WTC11 (cell line): Measurements from ENCODE around the gene EGFR. TPM values are rescaled to one million over a fixed set of nuclear protein-coding genes. Genes with fewer than 3 reads are reported as not detected.

Experiments
- ATAC-seq: fragments of 200-7000 bp; cut with Tn5 transposase; 2 replicates; pipeline ENCODE4 v1.10.0; 2021; ENCODE audit warnings: mild to moderate bottlenecking, moderate library complexity
- CTCF ChIA-PET: fragments of 300-600 bp; sonication (Branson Sonifier 250); formaldehyde crosslinking; loops from one replicate; lab custom pipeline; 2021; ENCODE audit warnings: antibody characterized with exemption; lab: Charles Lee
- POLR2A ChIA-PET: fragments of 350-600 bp; sonication (Branson Sonifier 250); formaldehyde crosslinking; loops from one replicate; lab custom pipeline; 2021; ENCODE audit warnings: antibody characterized with exemption; lab: Charles Lee
- DNase-seq: peaks from one replicate; pipeline ENCODE4 v3.0.0; 2021; ENCODE audit warnings: low spot score
- H3K27ac Mint-ChIP-seq: 2 replicates; pipeline ENCODE4 v1.8.0; 2021; ENCODE audit warnings: mixed read lengths
- H3K27me3 Mint-ChIP-seq: 2 replicates; pipeline ENCODE4 v1.8.0; 2021; ENCODE audit warnings: low read depth, mild to moderate bottlenecking, moderate library complexity, mixed read lengths
- H3K36me3 Mint-ChIP-seq: 2 replicates; pipeline ENCODE4 v1.8.0; 2021; ENCODE audit warnings: mixed read lengths
- H3K4me1 Mint-ChIP-seq: 2 replicates; pipeline ENCODE4 v1.8.0; 2022; ENCODE audit warnings: mixed read lengths
- H3K4me3 Mint-ChIP-seq: 2 replicates; pipeline ENCODE4 v1.8.0; 2021; ENCODE audit warnings: mild to moderate bottlenecking, moderate library complexity, mixed read lengths
- H3K9me3 Mint-ChIP-seq: 2 replicates; pipeline ENCODE4 v1.8.0; 2021; ENCODE audit warnings: mixed read lengths
- ARID4B ChIP-seq: sonication (generic); formaldehyde crosslinking; IDR thresholded peaks from 2 replicates; pipeline ENCODE4 v1.8.0; 2023; ENCODE audit warnings: missing genetic modification reagents, mild to moderate bottlenecking, borderline replicate concordance
- ATF2 ChIP-seq: sonication (generic); formaldehyde crosslinking; IDR thresholded peaks from 2 replicates; pipeline ENCODE4 v1.8.1; 2022; ENCODE audit warnings: low read depth, missing genetic modification reagents, borderline replicate concordance
- CBFB ChIP-seq: sonication (generic); formaldehyde crosslinking; IDR thresholded peaks from 2 replicates; pipeline ENCODE4 v1.8.1; 2022; ENCODE audit warnings: mild to moderate bottlenecking, low read depth, missing genetic modification reagents
- CTCF ChIP-seq: fragments of 200-600 bp; IDR thresholded peaks from 2 replicates; pipeline ENCODE4 v1.8.0; 2022; ENCODE audit warnings: antibody characterized with exemption
- ETV6 ChIP-seq: sonication (generic); formaldehyde crosslinking; IDR thresholded peaks from 2 replicates; pipeline ENCODE4 v1.8.1; 2022; ENCODE audit warnings: mild to moderate bottlenecking, missing genetic modification reagents
- GRHL2 ChIP-seq: fragments of 250-450 bp; sonication (Bioruptor Pico); IDR thresholded peaks from 2 replicates; pipeline ENCODE4 v1.8.0; 2022; ENCODE audit warnings: mild to moderate bottlenecking, moderate library complexity; ENCODE audit not compliant: insufficient replicate concordance, severe bottlenecking
- IRF1 ChIP-seq: sonication (generic); formaldehyde crosslinking; IDR thresholded peaks from 2 replicates; pipeline ENCODE4 v1.8.0; 2023; ENCODE audit warnings: missing genetic modification reagents
- JAZF1 ChIP-seq: fragments of 250-450 bp; sonication (Bioruptor Pico); IDR thresholded peaks from 2 replicates; pipeline ENCODE4 v1.9.0; 2021; ENCODE audit warnings: moderate library complexity, mild to moderate bottlenecking, inconsistent platforms
- MYBL2 ChIP-seq: sonication (generic); formaldehyde crosslinking; IDR thresholded peaks from 2 replicates; pipeline ENCODE4 v1.8.1; 2023; ENCODE audit warnings: mild to moderate bottlenecking, moderate library complexity, missing genetic modification reagents
- NR3C1 ChIP-seq: sonication (generic); formaldehyde crosslinking; conservative IDR thresholded peaks from 2 replicates; pipeline ENCODE4 v1.8.1; 2023; ENCODE audit warnings: low read depth, mild to moderate bottlenecking, missing genetic modification reagents
- ZNF512 ChIP-seq: sonication (generic); formaldehyde crosslinking; IDR thresholded peaks from 2 replicates; pipeline ENCODE4 v1.8.1; 2022; ENCODE audit warnings: missing genetic modification reagents, borderline replicate concordance
- ZNF671 ChIP-seq: fragments of 250-450 bp; sonication (Bioruptor Pico); IDR thresholded peaks from 2 replicates; pipeline ENCODE4 v1.8.0; 2021; ENCODE audit warnings: mild to moderate bottlenecking
- total RNA-seq: library from RNA; stranded (reverse); gene quantifications from 3 replicates; pipeline ENCODE4 v1.2.3, GENCODE V29; 2021
- TF ChIP-seq, protein P1 (sequence below): sonication (generic); formaldehyde crosslinking; IDR thresholded peaks from 2 replicates; pipeline ENCODE4 v1.8.1; 2023; ENCODE audit warnings: mild to moderate bottlenecking, missing genetic modification reagents, moderate library complexity
- TF ChIP-seq, protein P2 (sequence below): sonication (generic); formaldehyde crosslinking; IDR thresholded peaks from 2 replicates; pipeline ENCODE4 v1.8.1; 2022; ENCODE audit warnings: mild to moderate bottlenecking, moderate library complexity, missing genetic modification reagents

EGFR gene
- total RNA-seq, 1 experiment from 2014 or later, result 5.9 TPM

DNA sequence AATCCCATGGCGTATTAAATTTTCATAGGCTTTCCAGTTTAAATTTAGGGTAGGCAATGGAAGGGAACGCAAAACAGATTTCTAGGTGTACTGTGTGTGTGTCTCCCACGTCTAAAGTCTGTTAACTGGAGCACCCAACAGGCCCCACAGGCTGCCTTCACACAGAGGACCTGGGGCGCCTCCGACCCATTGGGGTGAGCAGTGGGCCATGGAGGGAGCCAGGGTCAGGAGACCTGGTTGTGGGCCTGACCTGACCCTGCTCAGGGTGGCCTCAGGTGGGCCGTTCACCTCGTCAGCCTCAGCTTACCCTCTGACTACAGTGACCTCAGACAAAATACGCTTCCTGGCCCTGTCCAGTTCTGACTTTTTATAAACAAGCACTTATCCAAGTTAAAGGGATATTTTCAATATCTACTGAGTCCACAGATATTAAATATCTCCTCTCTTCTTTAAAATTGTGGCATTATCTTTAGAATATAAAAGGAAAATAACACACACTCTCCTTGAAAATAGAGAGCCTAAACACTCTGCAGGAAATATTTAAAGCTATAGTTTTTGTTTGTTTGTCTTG lies 159.6 kb downstream of the EGFR start:
- no peaks in the 10 kb centered on the region for H3K36me3 Mint-ChIP-seq
- no peak for TF ChIP-seq ATF2 (CRISPR knock-in tag)
- no peak for TF ChIP-seq CBFB (CRISPR knock-in tag)
- TF ChIP-seq MYBL2 (CRISPR knock-in tag), result no peak
- TF ChIP-seq, protein P1, sequence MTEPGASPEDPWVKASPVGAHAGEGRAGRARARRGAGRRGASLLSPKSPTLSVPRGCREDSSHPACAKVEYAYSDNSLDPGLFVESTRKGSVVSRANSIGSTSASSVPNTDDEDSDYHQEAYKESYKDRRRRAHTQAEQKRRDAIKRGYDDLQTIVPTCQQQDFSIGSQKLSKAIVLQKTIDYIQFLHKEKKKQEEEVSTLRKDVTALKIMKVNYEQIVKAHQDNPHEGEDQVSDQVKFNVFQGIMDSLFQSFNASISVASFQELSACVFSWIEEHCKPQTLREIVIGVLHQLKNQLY, result no peak
- TF ChIP-seq ARID4B, result no peak
- no peak for TF ChIP-seq NR3C1 (CRISPR knock-in tag)
- TF ChIP-seq ZNF512 (CRISPR knock-in tag), result no peak
- no peak for TF ChIP-seq CTCF
- no peak for TF ChIP-seq GRHL2 (CRISPR knock-in tag)
- TF ChIP-seq ZNF671 (CRISPR knock-in tag), result no peak
- no peak for TF ChIP-seq ETV6
- no peak for TF ChIP-seq IRF1
- no peak for TF ChIP-seq JAZF1 (CRISPR knock-in tag)
- TF ChIP-seq, protein P2, sequence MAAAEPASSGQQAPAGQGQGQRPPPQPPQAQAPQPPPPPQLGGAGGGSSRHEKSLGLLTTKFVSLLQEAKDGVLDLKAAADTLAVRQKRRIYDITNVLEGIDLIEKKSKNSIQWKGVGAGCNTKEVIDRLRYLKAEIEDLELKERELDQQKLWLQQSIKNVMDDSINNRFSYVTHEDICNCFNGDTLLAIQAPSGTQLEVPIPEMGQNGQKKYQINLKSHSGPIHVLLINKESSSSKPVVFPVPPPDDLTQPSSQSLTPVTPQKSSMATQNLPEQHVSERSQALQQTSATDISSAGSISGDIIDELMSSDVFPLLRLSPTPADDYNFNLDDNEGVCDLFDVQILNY (CRISPR knock-in tag), result no peak
- H3K4me1 Mint-ChIP-seq, result peaks cover 6% of the 10 kb centered on the region
- H3K4me3 Mint-ChIP-seq, result no peak overlapping the region
- no peak for DNase-seq
- no peak for ATAC-seq
- ChIA-PET CTCF (interaction anchor here (0.6 kb wide), 1 partner anchor 77 kb away, joined by 3 read pairs; no protein-coding TSS in a partner anchor), POLR2A (no interaction called here)
- H3K27ac Mint-ChIP-seq, result no peak overlapping the region
- no peaks in the 10 kb centered on the region for H3K27me3 Mint-ChIP-seq
- H3K9me3 Mint-ChIP-seq, result no peaks in the 10 kb centered on the region
